ENCODE results near the gene SAMSN1.
"Not testable (repeated sequence)": the region's sequence is repeated elsewhere in the genome, so short reads cannot be mapped to it uniquely, and the experiment has no call there.

Gene SAMSN1

DNA sequence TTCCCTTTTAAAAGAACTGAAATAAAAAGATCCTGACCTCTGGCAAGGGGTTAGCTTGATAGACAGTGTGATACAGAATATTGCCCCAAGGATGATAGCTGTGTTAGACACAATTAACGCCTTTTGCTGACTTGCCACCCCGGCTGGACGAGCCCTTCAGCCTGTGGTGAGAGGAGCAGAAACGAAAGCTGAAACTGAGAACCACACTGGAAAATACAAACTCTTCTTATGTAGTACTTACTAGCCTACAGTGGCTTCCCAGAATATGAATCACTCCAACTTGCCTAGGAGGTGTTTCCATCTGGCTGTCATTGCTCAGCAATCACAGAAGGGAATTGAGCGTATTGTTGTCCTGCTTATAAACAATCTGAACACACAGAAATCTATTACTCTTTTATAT lies 22.9 kb downstream of the SAMSN1 start:
- Histone ChIP-seq H3K27ac (ENCODE audit: insufficient read depth in 1 of 2, low read depth in 1 of 2, low read length in 2 of 2, poor library complexity in 1 of 2, severe bottlenecking in 2 of 2) (peak overlapping the region; percentile 15 to 55), H3K36me3 (ENCODE audit: control insufficient read depth in 4 of 4, insufficient read depth in 4 of 4, low read length in 3 of 4) (peaks cover 0 to 2% (median 0%) of the 10 kb centered on the region in 4 experiments), H3K4me3 (ENCODE audit: control insufficient read depth in 1 of 7, extremely low read depth in 1 of 7, insufficient read depth in 4 of 7, low read depth in 2 of 7, low read length in 6 of 7) (peak overlapping the region in 5 of 7 experiments; percentile 17 to 71 (median 53)), H3K27me3 (replicated peaks in 2 of 5; ENCODE audit: control insufficient read depth in 4 of 5, insufficient read depth in 5 of 5, low read length in 4 of 5) (no peaks in the 10 kb centered on the region), H3K4me1 (ENCODE audit: control extremely low read depth in 1 of 4, control insufficient read depth in 4 of 4, insufficient read depth in 4 of 4, low read length in 3 of 4) (peaks cover 18 to 72% (median 51%) of the 10 kb centered on the region in 4 experiments), H3K9me3 (ENCODE audit: control extremely low read depth in 1 of 5, control insufficient read depth in 4 of 5, insufficient read depth in 2 of 5, low read depth in 1 of 5, low read length in 4 of 5) (no peaks in the 10 kb centered on the region)
- CTCF ChIA-PET: interaction anchor here (0.6 to 1.7 kb wide), 2 partner anchors 14 to 148 kb away, joined by 3 to 4 read pairs; no protein-coding TSS in a partner anchor
- DNase-seq: peak; percentile 22 to 67 (median 63)
- POLR2A ChIA-PET: interaction anchor here (0.5 kb wide), 1 partner anchor 56 kb away, joined by 4 read pairs; no protein-coding TSS in a partner anchor
- 13% methylated on average over 4 of the region's 5 CpGs for WGBS (ENCODE audit: insufficient coverage)

DNA sequence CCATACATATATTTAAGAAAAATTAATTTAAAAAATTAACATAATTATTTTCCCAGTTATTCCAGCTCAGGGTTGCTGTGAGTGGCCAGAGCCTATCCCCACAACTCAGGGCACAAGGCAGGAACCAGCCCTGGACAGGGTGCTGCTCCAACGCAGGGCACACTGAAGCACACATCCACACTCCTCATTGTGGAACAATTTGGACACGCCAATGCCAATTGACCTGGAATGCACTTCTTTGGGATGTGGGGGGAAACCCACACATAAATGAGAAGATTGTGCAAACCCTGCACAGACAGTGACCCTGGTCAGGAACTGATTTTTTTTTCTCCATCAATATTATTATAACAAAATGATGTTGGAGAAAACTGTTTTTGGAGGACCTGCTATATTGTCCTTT lies 23.4 kb downstream of the SAMSN1 start:
- H3K27me3 ChIP-seq (replicated peaks in 2 of 5; ENCODE audit: control insufficient read depth in 4 of 5, insufficient read depth in 5 of 5, low read length in 4 of 5): no peaks in the 10 kb centered on the region
- peaks cover 0 to 7% (median 0%) of the 10 kb centered on the region in 4 experiments for H3K36me3 ChIP-seq (ENCODE audit: control insufficient read depth in 4 of 4, insufficient read depth in 4 of 4, low read length in 3 of 4)
- no peak for DNase-seq
- H3K9me3 ChIP-seq (ENCODE audit: control extremely low read depth in 1 of 5, control insufficient read depth in 4 of 5, insufficient read depth in 2 of 5, low read depth in 1 of 5, low read length in 4 of 5): no peaks in the 10 kb centered on the region
- peak overlapping the region; percentile 15 to 55 for H3K27ac ChIP-seq (ENCODE audit: insufficient read depth in 1 of 2, low read depth in 1 of 2, low read length in 2 of 2, poor library complexity in 1 of 2, severe bottlenecking in 2 of 2)
- CTCF ChIA-PET: interaction anchor here (0.6 kb wide), 1 partner anchor 149 kb away, joined by 3 read pairs; no protein-coding TSS in a partner anchor
- no CpG with 5 or more reads among the region's 2 CpGs for WGBS (ENCODE audit: insufficient coverage)
- POLR2A ChIA-PET: no interaction called here
- peak overlapping the region in 4 of 7 experiments; percentile 42 to 71 (median 54) for H3K4me3 ChIP-seq (ENCODE audit: control insufficient read depth in 1 of 7, extremely low read depth in 1 of 7, insufficient read depth in 4 of 7, low read depth in 2 of 7, low read length in 6 of 7)
- peaks cover 18 to 68% (median 50%) of the 10 kb centered on the region in 4 experiments for H3K4me1 ChIP-seq (ENCODE audit: control extremely low read depth in 1 of 4, control insufficient read depth in 4 of 4, insufficient read depth in 4 of 4, low read length in 3 of 4)

DNA sequence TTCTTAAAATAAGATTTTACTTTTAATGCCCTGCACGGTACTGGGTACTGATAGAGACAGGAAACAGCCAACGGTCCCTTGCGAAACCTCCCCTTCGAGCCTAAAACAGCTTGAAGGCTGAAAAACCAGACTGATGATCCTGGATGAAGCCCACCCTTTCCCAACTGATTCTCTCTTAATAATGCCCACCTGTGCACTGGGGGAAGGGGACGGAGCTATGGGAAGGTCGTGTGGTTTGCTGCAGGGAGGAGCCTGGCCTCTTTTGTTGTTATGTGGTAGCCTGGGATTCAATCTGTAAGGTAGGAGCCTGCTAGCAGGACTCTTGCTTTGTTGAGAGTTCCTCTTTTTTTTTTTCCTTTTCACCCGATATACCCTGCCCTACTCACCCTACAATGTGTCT lies 25.6 kb downstream of the SAMSN1 start:
- POLR2A ChIA-PET: no interaction called here
- peak; percentile 46 to 84 (median 77) for DNase-seq
- peak overlapping the region in 6 of 7 experiments; percentile 16 to 71 (median 52) for H3K4me3 ChIP-seq (ENCODE audit: control insufficient read depth in 1 of 7, extremely low read depth in 1 of 7, insufficient read depth in 4 of 7, low read depth in 2 of 7, low read length in 6 of 7)
- H3K27ac ChIP-seq (ENCODE audit: insufficient read depth in 1 of 2, low read depth in 1 of 2, low read length in 2 of 2, poor library complexity in 1 of 2, severe bottlenecking in 2 of 2): peak overlapping the region; percentile 59 to 84
- H3K9me3 ChIP-seq (ENCODE audit: control extremely low read depth in 1 of 5, control insufficient read depth in 4 of 5, insufficient read depth in 2 of 5, low read depth in 1 of 5, low read length in 4 of 5): peaks cover 0 to 6% (median 0%) of the 10 kb centered on the region in 5 experiments
- CTCF ChIA-PET: interaction anchor here (1.2 to 2.1 kb wide), 4 partner anchors 8 to 21 kb away, joined by 3 to 10 read pairs (median 3); no protein-coding TSS in a partner anchor
- WGBS (ENCODE audit: insufficient coverage): 0% methylated on average over 4 of the region's 7 CpGs
- peaks cover 18 to 63% (median 45%) of the 10 kb centered on the region in 4 experiments for H3K4me1 ChIP-seq (ENCODE audit: control extremely low read depth in 1 of 4, control insufficient read depth in 4 of 4, insufficient read depth in 4 of 4, low read length in 3 of 4)
- no peaks in the 10 kb centered on the region for H3K27me3 ChIP-seq (replicated peaks in 2 of 5; ENCODE audit: control insufficient read depth in 4 of 5, insufficient read depth in 5 of 5, low read length in 4 of 5)
- peaks cover 0 to 26% (median 7%) of the 10 kb centered on the region in 4 experiments for H3K36me3 ChIP-seq (ENCODE audit: control insufficient read depth in 4 of 4, insufficient read depth in 4 of 4, low read length in 3 of 4)

DNA sequence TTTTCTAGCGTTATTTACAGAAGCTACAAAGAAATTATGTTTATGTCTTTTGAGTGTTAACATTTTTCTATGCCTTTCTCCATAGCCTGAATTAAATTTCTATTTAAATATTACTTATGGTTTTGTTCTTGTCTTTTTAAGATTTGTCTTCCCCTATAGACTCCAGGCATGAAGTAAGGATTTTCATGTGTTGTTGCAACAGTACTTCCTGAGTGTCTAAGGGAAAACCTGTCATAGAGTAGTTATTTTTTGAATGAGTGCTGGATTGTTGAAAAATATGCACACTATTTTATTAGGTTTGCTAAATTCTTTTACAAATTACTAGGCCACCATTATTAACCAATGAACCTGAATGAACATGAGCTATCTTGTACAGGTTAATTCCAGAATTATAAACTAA lies 27.1 kb downstream of the SAMSN1 start:
- H3K4me1 ChIP-seq (ENCODE audit: control extremely low read depth in 1 of 4, control insufficient read depth in 4 of 4, insufficient read depth in 4 of 4, low read length in 3 of 4): peaks cover 18 to 52% (median 42%) of the 10 kb centered on the region in 4 experiments
- CTCF ChIA-PET: no interaction called here
- no peak overlapping the region for H3K4me3 ChIP-seq (ENCODE audit: control insufficient read depth in 1 of 7, extremely low read depth in 1 of 7, insufficient read depth in 4 of 7, low read depth in 2 of 7, low read length in 6 of 7)
- POLR2A ChIA-PET: no interaction called here
- WGBS (ENCODE audit: insufficient coverage): no CpG with 5 or more reads among the region's 1 CpG
- H3K36me3 ChIP-seq (ENCODE audit: control insufficient read depth in 4 of 4, insufficient read depth in 4 of 4, low read length in 3 of 4): peaks cover 3 to 37% (median 7%) of the 10 kb centered on the region in 4 experiments
- no peak overlapping the region for H3K27ac ChIP-seq (ENCODE audit: insufficient read depth in 1 of 2, low read depth in 1 of 2, low read length in 2 of 2, poor library complexity in 1 of 2, severe bottlenecking in 2 of 2)
- no peak for DNase-seq
- peaks cover 0 to 6% (median 0%) of the 10 kb centered on the region in 5 experiments for H3K9me3 ChIP-seq (ENCODE audit: control extremely low read depth in 1 of 5, control insufficient read depth in 4 of 5, insufficient read depth in 2 of 5, low read depth in 1 of 5, low read length in 4 of 5)
- no peaks in the 10 kb centered on the region for H3K27me3 ChIP-seq (replicated peaks in 2 of 5; ENCODE audit: control insufficient read depth in 4 of 5, insufficient read depth in 5 of 5, low read length in 4 of 5)

DNA sequence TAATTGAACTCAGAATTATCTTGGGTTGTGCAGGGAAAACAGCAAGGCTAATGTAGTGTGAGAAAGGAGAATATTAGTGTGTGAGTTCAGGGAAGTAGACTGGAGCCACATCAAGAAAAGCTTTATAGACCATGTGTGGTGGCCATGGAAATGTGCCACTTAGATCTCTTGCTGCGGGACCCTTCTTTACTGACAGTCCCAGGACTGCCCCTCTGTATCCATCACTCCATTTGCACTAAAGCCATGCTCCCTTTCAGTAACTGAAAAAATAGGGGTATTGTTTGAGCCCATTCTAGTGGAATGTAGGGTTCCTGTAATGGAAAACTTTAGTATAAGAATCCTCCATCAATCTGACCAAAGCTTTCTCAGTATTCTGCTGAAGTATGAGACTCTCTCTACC lies 32.3 kb downstream of the SAMSN1 start:
- 100% methylated on average over 1 of the region's 1 CpG for WGBS (ENCODE audit: insufficient coverage)
- Histone ChIP-seq H3K4me1 (ENCODE audit: control extremely low read depth in 1 of 4, control insufficient read depth in 4 of 4, insufficient read depth in 4 of 4, low read length in 3 of 4) (peaks cover 0 to 2% (median under 1%) of the 10 kb centered on the region in 4 experiments), H3K36me3 (ENCODE audit: control insufficient read depth in 4 of 4, insufficient read depth in 4 of 4, low read length in 3 of 4) (peaks cover 18 to 78% (median 38%) of the 10 kb centered on the region in 4 experiments), H3K4me3 (ENCODE audit: control insufficient read depth in 1 of 7, extremely low read depth in 1 of 7, insufficient read depth in 4 of 7, low read depth in 2 of 7, low read length in 6 of 7) (no peak overlapping the region), H3K9me3 (ENCODE audit: control extremely low read depth in 1 of 5, control insufficient read depth in 4 of 5, insufficient read depth in 2 of 5, low read depth in 1 of 5, low read length in 4 of 5) (peaks cover 0 to 9% (median 5%) of the 10 kb centered on the region in 5 experiments), H3K27ac (ENCODE audit: insufficient read depth in 1 of 2, low read depth in 1 of 2, low read length in 2 of 2, poor library complexity in 1 of 2, severe bottlenecking in 2 of 2) (no peak overlapping the region), H3K27me3 (replicated peaks in 2 of 5; ENCODE audit: control insufficient read depth in 4 of 5, insufficient read depth in 5 of 5, low read length in 4 of 5) (no peaks in the 10 kb centered on the region)
- no peak for DNase-seq
- CTCF ChIA-PET: no interaction called here
- POLR2A ChIA-PET: no interaction called here

DNA sequence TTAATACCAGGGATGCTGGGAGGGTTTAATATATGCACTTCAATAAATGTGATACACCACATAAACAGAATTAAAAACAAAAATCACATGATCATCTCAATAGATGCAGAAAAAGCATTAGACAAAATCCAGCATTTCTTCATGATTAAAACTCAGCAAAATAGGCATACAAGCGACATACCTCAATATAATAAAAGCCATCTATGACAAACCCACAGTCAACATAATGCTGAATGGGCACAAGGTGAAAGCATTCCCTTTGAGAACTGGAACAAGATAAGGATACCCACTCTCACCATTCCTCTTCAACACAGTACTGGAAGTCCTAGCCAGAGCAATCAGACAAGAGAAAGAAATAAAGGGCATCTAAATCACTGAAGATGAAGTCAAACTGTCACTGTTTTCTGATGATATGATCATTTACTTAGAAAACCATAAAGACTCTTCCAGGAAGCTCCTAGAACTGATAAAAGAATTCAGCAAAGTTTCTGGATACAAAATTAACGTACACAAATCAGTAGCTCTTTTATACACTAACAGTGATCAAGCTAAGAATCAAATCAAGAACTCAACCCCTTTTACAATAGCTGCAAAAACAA lies 39.2 kb downstream of the SAMSN1 start:
- POLR2A ChIA-PET: interaction anchor here (0.6 kb wide), 1 partner anchor 35 kb away, joined by 4 read pairs; no protein-coding TSS in a partner anchor
- H3K4me1 ChIP-seq (ENCODE audit: control extremely low read depth in 1 of 4, control insufficient read depth in 4 of 4, insufficient read depth in 4 of 4, low read length in 3 of 4); DNase-seq; H3K4me3 ChIP-seq (ENCODE audit: control insufficient read depth in 1 of 7, extremely low read depth in 1 of 7, insufficient read depth in 4 of 7, low read depth in 2 of 7, low read length in 6 of 7); H3K27me3 ChIP-seq (replicated peaks in 2 of 5; ENCODE audit: control insufficient read depth in 4 of 5, insufficient read depth in 5 of 5, low read length in 4 of 5); H3K27ac ChIP-seq (ENCODE audit: insufficient read depth in 1 of 2, low read depth in 1 of 2, low read length in 2 of 2, poor library complexity in 1 of 2, severe bottlenecking in 2 of 2); CTCF ChIA-PET: not testable (repeated sequence)
- Histone ChIP-seq H3K9me3 (ENCODE audit: control extremely low read depth in 1 of 5, control insufficient read depth in 4 of 5, insufficient read depth in 2 of 5, low read depth in 1 of 5, low read length in 4 of 5) (peaks cover 4 to 23% (median 9%) of the 10 kb centered on the region in 5 experiments), H3K36me3 (ENCODE audit: control insufficient read depth in 4 of 4, insufficient read depth in 4 of 4, low read length in 3 of 4) (peaks cover 32 to 90% (median 51%) of the 10 kb centered on the region in 4 experiments)
- WGBS (ENCODE audit: insufficient coverage): 93% methylated on average over 2 of the region's 2 CpGs

DNA sequence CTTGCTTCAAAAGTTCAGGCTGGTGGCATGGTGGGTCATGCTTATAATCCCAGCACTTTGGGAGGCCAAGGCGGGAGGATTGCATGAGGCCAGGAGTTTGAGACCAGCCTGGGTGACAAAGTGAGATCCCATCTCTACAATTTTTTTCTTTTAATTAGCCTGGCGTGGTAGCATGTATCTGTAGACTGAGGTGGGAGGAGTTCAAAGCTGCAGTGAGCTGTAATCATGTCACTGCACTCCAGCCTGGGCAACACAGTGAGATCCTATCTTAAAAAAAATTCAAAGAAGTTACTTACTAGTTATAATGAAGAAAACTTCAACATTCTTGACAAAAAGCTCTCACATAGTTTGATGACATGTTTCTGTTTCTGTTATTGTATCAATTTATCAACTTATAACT lies 45.2 kb downstream of the SAMSN1 start:
- DNase-seq: no peak
- ChIA-PET POLR2A (no interaction called here), CTCF (no interaction called here)
- 100% methylated on average over 1 of the region's 2 CpGs for WGBS (ENCODE audit: insufficient coverage)
- Histone ChIP-seq H3K27me3 (replicated peaks in 2 of 5; ENCODE audit: control insufficient read depth in 4 of 5, insufficient read depth in 5 of 5, low read length in 4 of 5) (no peaks in the 10 kb centered on the region), H3K9me3 (ENCODE audit: control extremely low read depth in 1 of 5, control insufficient read depth in 4 of 5, insufficient read depth in 2 of 5, low read depth in 1 of 5, low read length in 4 of 5) (peaks cover 2 to 9% (median 7%) of the 10 kb centered on the region in 5 experiments), H3K36me3 (ENCODE audit: control insufficient read depth in 4 of 4, insufficient read depth in 4 of 4, low read length in 3 of 4) (peaks cover 29 to 82% (median 53%) of the 10 kb centered on the region in 4 experiments), H3K27ac (ENCODE audit: insufficient read depth in 1 of 2, low read depth in 1 of 2, low read length in 2 of 2, poor library complexity in 1 of 2, severe bottlenecking in 2 of 2) (no peak overlapping the region), H3K4me1 (ENCODE audit: control extremely low read depth in 1 of 4, control insufficient read depth in 4 of 4, insufficient read depth in 4 of 4, low read length in 3 of 4) (peaks cover 0 to 12% (median 3%) of the 10 kb centered on the region in 4 experiments), H3K4me3 (ENCODE audit: control insufficient read depth in 1 of 7, extremely low read depth in 1 of 7, insufficient read depth in 4 of 7, low read depth in 2 of 7, low read length in 6 of 7) (no peak overlapping the region)
